ENCODE results near the gene ZXDA.
"Not testable (repeated sequence)": the region's sequence is repeated elsewhere in the genome, so short reads cannot be mapped to it uniquely, and the experiment has no call there.

The ZXDA gene, protein sequence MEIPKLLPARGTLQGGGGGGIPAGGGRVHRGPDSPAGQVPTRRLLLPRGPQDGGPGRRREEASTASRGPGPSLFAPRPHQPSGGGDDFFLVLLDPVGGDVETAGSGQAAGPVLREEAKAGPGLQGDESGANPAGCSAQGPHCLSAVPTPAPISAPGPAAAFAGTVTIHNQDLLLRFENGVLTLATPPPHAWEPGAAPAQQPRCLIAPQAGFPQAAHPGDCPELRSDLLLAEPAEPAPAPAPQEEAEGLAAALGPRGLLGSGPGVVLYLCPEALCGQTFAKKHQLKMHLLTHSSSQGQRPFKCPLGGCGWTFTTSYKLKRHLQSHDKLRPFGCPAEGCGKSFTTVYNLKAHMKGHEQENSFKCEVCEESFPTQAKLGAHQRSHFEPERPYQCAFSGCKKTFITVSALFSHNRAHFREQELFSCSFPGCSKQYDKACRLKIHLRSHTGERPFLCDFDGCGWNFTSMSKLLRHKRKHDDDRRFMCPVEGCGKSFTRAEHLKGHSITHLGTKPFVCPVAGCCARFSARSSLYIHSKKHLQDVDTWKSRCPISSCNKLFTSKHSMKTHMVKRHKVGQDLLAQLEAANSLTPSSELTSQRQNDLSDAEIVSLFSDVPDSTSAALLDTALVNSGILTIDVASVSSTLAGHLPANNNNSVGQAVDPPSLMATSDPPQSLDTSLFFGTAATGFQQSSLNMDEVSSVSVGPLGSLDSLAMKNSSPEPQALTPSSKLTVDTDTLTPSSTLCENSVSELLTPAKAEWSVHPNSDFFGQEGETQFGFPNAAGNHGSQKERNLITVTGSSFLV

DNA sequence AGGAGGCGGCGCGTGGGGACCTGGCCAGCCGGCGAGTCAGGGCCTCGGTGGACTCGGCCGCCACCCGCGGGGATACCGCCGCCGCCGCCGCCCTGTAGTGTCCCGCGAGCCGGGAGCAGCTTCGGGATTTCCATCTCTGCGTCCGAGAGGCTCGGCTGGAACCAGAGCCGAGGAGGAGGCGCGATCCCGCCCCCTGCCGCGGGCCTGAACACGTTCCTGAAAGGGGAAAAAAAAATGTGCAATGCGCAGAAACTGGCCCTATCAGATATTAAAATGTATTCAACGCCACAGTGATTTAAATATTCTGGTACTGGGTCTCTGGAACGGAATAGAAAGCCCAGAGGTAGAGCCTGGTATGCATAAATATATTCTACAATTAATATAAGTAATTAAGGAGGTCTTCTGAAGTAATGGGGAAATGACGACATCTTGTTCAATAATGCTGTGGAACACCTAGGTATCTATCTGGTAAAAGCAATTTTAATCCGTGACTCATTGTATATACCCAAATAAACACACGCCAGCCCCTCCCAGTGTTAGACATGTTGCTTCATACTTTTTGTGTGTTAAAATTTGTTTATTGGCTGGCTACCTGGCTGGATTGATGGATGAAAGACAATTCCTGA is at the start of gene ZXDA:
Gene ZXDA (minus strand): TSS at position 172 of the 626 bp plus-strand sequence. CDS start 38 bp downstream, at position 134.
- not testable (repeated sequence) for DNase-seq (ENCODE audit: low spot score)

DNA sequence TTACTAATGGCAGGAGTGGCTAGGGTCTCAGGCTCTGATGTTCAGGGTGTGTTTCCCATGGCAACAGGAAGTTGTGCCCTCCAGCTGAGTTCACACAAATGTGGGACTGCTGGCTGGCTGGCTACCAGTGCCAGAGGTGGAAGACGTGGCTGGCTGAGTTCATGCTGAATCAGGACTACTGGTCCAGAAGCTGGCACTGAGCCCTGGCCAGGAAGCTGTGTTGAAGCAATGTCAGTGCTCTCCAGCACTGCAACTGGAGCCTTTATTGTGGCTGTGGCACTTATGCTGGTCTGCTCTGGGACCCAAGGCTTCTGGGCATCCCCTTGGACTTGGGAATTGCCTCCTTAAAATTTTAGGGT is 42.0 kb upstream of the ZXDA start:
- no peak for DNase-seq (ENCODE audit: low spot score)

DNA sequence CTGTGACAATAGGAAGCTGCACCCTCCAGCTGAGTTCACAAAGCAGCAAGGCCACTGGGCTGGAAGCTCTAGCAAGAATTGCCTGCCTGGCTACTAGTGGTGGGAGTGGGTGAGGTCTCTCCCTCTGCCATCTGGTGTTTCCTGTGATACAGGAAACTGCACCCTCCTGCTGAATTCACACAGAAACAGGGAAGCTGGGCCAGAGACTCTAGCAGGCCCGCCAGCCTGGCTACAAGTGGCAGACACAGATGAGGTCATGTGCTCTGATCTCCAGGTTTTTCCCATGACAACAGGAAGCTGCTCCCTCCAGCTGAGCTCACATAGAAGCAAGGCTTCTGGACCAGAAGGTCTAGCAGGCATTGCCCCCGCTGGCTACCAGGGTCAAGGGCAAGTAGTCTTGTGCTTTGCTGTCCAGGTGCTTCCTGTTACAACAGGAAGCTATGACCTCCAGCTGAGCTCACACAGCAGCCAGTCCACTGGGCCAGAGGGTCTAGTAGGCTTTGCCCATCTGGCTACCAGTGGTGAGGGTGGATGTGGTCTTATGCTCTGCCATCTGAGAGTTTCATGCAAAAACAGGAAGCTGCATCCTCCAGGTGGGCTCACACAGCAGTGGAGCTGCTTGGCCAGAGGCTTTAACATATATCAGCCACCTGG is 41.5 kb upstream of the ZXDA start:
- DNase-seq (ENCODE audit: low spot score) = no peak

DNA sequence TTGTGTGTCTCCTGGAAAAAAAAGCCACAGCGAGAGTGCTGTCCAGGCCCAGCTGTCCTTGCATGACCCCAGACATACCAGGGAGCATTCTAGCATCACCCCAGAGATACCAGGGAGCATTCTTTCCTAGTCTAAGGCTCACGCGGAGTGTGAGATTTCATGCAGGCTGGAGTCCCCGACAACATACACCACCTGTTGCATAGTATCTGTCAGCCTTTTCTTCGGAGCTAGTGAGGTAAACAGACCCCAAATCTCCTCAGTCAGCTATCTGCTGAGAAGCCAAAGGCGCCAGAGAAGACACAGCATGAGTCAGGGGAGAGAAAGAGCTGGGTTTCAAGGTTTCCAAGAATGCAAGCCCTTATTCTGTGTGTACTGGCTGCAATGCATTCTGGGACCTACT is 23.1 kb upstream of the ZXDA start:
- DNase-seq (ENCODE audit: low spot score) = no peak

DNA sequence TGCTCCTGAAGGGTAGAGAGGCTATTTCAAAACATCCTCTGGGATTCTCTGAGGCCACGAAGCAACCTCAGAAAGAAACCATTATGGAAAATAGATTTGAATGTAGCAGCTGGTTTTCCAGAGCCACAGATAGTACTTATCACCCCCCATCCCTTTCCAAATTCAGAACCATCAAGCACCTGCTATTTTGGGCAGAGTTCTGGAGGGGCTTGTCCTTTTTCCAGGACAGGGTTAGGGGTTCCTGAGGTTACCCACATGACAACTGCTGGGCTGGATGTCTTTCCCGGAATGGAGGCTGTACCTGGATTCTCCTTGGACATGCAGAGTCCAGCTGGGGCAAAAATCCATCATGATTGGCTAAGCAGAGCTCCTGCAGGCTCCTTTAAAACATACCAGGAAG is 22.0 kb upstream of the ZXDA start:
- DNase-seq (ENCODE audit: low spot score) = no peak

DNA sequence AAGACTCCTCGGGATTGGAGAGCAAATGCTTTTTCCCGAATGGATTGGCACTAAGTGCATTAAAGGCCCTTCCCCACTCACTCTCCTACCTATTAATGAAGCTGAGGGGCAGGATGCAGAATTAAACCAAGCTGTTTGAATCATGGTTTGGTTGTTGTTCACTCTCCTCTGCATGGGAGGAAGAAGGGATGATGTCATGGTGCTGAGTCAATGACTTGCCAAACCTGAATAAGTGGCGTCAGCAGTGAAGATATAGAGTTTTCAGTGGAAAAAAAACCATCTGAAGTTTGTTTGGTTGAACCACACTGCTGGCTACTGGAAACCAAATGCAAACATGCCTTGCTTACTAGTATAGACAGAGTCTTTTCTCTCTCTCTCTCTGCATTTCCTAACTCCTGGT is 19.8 kb upstream of the ZXDA start:
- DNase-seq (ENCODE audit: low spot score) = no peak

DNA sequence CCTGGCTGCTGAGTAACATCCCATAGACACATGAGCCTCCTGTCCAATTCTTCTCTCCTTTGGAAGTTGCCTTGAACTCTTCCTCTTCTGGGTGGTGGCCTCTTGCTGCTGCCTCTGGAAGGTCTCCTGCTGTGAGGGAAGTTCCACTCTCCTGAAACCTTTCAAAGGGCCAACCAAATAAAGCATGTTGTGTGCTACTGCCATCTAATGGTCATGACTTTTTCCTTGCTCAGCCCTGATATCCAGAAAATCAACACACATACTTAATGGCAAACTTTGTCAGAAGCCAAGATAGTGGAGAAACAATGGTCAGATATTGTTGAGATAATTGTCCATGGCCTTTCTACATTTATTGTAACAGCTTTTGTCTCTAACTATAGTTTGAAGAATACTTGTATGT is 19.1 kb upstream of the ZXDA start:
- no peak for DNase-seq (ENCODE audit: low spot score)

DNA sequence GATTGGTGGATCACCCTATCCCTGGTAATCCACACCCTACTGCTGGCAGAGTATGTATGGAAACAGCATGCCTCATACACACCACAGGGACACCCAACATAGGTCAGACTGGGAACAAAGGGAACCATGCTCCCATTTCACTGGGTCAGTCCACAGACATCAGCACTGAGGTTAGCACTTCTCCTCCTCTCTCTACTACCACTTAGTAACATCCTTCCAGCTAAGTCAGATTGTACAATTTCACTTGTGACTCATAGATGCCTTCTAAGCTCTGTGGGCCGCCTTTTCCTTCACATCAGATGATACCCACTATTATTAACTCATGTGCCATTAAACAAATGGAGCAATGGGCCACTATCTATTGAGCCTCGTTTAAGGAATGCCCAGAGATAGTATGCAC is 15.5 kb upstream of the ZXDA start:
- DNase-seq (ENCODE audit: low spot score) = no peak

- no peak for DNase-seq (ENCODE audit: low spot score)
These were observed 8.6 kb upstream of the ZXDA start for GRCh38 chrX:57918750-57919436.

- DNase-seq (ENCODE audit: low spot score) = no peak
These were observed 5.4 kb upstream of the ZXDA start for GRCh38 chrX:57915680-57916079.

GRCh38 chrX:57909595-57910286 is 517 bp downstream of the ZXDA start:
- DNase-seq (ENCODE audit: low spot score) = not testable (repeated sequence)

DNA sequence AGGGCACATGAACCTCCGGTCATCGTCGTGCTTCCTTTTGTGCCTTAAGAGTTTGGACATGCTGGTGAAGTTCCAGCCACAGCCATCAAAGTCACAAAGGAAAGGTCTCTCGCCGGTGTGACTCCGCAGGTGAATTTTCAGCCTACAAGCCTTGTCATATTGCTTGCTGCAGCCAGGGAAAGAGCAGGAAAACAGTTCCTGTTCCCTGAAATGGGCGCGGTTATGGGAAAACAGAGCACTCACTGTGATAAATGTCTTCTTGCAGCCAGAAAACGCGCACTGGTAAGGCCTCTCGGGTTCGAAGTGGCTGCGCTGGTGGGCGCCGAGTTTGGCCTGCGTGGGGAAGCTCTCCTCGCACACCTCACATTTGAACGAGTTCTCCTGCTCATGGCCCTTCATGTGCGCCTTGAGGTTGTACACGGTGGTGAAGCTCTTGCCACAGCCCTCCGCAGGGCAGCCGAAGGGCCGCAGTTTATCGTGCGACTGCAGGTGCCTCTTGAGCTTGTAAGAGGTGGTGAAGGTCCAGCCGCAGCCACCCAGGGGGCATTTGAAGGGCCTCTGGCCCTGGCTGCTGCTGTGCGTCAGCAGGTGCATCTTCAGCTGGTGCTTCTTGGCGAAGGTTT is 1.2 kb downstream of the ZXDA start:
- not testable (repeated sequence) for DNase-seq (ENCODE audit: low spot score)

DNA sequence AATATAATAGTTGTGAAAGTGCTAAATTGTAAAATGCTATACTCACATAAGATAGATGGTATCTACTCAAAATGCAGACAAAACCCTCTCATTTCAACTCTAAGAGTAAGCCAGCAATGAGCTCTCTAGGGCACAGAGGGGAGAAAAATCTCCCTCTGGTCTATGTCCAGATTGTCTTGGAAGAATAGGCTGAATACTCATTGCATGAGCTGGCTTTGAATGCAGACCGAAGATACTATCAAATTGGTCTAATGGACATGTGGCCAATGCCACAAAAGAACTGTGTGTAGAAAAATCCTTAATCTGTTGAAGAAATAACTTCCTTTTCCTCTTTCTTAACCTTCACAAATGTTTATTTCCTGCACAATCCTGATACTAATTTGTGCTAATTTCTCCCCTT is 3.5 kb downstream of the ZXDA start:
- no peak for DNase-seq (ENCODE audit: low spot score)

DNA sequence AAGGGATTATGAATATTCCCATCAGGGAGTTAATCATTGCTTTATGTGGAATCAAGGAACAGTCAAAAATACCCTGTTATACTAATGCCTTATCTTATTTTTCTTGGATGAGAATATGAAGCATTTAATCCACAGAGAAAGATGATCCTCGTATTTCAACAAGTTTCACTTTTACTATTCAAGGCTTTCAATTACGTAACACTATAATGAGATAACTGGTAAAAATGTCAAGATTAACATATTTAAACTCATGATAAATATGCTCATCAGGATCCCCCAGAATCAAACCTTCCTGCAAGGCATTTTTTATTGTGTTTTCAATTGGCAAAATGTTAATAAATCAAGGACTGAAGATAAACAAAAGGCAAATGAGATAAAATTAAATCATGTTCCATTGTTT is 5.1 kb downstream of the ZXDA start:
- DNase-seq (ENCODE audit: low spot score) = no peak

DNA sequence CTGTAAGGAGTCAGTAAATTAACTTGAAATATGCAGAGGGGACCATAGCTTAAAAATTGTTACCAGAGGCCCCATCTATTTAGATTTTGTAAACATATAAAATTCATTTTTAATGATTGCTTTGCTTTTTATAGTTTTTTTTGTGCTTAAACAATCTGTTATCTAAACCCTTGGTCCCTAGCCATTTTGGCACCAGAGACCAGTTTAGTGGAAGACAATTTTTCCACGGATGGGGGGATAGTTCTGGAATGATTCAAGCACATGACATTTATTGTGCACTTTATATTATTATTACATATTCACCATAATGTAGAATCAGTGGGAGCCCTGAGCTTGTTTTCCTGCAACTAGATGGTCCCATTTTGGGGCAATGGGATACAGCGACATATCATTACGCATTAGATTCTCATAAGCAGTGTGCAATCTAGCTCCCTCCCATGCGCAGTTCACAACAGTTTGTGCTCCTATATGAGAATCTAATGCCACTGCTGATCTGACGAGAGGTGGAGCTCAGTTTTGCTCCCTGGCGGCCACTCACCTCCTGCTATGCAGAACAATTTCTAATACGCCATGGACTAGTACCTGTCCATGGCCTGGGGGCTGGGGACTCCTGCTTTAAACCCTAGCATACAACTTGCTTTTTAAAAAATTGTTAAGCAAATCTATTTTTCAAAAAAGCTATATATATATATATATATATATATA is 5.9 kb downstream of the ZXDA start:
- DNase-seq (ENCODE audit: low spot score) = no peak

GRCh38 chrX:57902633-57903032 is 7.6 kb downstream of the ZXDA start:
- no peak for DNase-seq (ENCODE audit: low spot score)

DNA sequence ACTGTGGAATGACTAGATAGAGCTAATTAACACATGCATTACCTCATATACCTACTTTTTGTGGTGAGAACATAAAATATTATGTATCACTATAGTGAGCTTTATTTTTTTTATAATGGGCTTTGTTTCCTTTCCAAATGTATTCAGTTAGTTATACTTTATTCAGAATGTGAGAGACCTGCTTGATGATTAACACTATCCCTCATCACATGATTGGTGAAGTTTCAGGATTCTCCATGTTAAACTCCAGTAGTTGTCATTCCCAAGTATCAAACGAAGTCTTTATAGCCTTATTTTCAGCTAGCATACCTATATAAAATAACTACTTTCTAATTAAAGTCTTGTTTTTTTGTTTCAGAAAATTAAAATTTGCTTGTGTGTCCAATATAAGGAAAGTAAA is 8.8 kb downstream of the ZXDA start:
- no peak for DNase-seq (ENCODE audit: low spot score)

- DNase-seq (ENCODE audit: low spot score) = no peak
These were observed 9.3 kb downstream of the ZXDA start for GRCh38 chrX:57900975-57901374.

DNA sequence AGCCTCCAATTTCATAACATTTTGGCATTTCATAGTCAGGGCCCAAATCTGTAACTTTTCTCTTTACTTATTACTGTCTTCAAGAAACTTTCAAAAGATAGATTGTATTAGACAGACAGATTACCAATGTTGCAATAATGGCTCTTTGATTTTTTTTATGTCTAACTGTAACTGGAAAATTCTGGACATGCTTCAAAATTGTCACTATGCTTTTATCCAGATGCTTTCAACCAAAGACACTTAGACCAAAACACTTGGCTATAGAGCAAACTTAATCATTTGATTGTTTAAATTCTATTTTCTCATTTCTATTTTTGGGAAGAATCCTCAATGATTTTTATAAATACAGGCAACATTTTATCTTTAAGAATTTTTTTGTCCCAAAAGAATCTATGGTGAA is 10.4 kb downstream of the ZXDA start:
- no peak for DNase-seq (ENCODE audit: low spot score)

GRCh38 chrX:57899064-57899463 is 11.2 kb downstream of the ZXDA start:
- no peak for DNase-seq (ENCODE audit: low spot score)
